A549 (cell line): ENCODE measurements around the gene DNAH1.

ENCODE experiments used
- CHD2 ChIP-seq: fragments of 150-350 bp; IDR thresholded peaks from 2 replicates; pipeline ENCODE4 v1.6.1; 2014; ENCODE audit warnings: low read length; ENCODE audit not compliant: partially characterized antibody
- CTCF ChIP-seq: fragments of >200 bp; sonication (Bioruptor Twin); formaldehyde crosslinking; IDR thresholded peaks from 3 replicates; pipeline ENCODE4 v1.5.1; 2016
- EP300 ChIP-seq, 2 experiments: fragments of >200 bp; sonication (Bioruptor Twin); formaldehyde crosslinking; IDR thresholded peaks; 2 replicates in 1 of 2; 3 replicates in 1 of 2; pipeline ENCODE4 v1.6.1; 2016 to 2017
- FOXS1 ChIP-seq: fragments of 250-450 bp; sonication (Bioruptor Pico); IDR thresholded peaks from 2 replicates; pipeline ENCODE4 v1.5.0; 2020; ENCODE audit warnings: mild to moderate bottlenecking, moderate library complexity
- HDAC2 ChIP-seq: fragments of 200-600 bp; sonication (generic); IDR thresholded peaks from 2 replicates; pipeline ENCODE4 v1.6.1; 2016
- HMGXB4 ChIP-seq: fragments of 250-450 bp; sonication (Bioruptor Pico); IDR thresholded peaks from 2 replicates; pipeline ENCODE4 v1.5.0; 2021; ENCODE audit warnings: mild to moderate bottlenecking, moderate library complexity, borderline replicate concordance
- NPAS2 ChIP-seq: fragments of 250-450 bp; sonication (Bioruptor Pico); IDR thresholded peaks from 2 replicates; pipeline ENCODE4 v1.8.0; 2022; ENCODE audit warnings: mild to moderate bottlenecking, moderate library complexity, borderline replicate concordance
- POLR2A ChIP-seq: IDR thresholded peaks from 2 replicates; pipeline ENCODE4 v1.6.1; 2012; ENCODE audit warnings: mild to moderate bottlenecking, low read length
- TP53 ChIP-seq: fragments of 250-450 bp; sonication (Bioruptor Pico); IDR thresholded peaks from 2 replicates; pipeline ENCODE4 v1.5.0; 2021; ENCODE audit warnings: mild to moderate bottlenecking, moderate library complexity
- ZFP36 ChIP-seq: fragments of 450-650 bp; IDR thresholded peaks from 2 replicates; pipeline ENCODE4 v1.6.1; 2014; ENCODE audit warnings: borderline replicate concordance; ENCODE audit not compliant: partially characterized antibody

GRCh38 chr3:52313188-52313773, 2.8 kb upstream of the DNAH1 start:
- TF ChIP-seq CTCF (no peak), CHD2 (no peak), FOXS1 (CRISPR knock-in tag) (no peak), EP300 (IDR thresholded peaks at IDR 0.05) (no peak), HMGXB4 (no peak), POLR2A (no peak), HDAC2 (no peak), TP53 (CRISPR knock-in tag) (no peak), NPAS2 (CRISPR knock-in tag) (no peak), ZFP36 (no peak)
